Astrocyte (in vitro differentiated cells and primary cell): ENCODE data around the gene SEMA3B. TPM values are rescaled to one million over a fixed set of nuclear protein-coding genes. Genes with fewer than 3 reads are reported as not detected.

Source experiments
- DNase-seq: peaks from one replicate; pipeline ENCODE4 v3.0.0-alpha.2; 2010; ENCODE audit warnings: low read depth
- FAIRE-seq: peaks from 2 replicates; lab custom pipeline; 2011; peaks lifted over from hg19 to GRCh38; lab: Jason Lieb, UNC
- H2AFZ ChIP-seq: 2 replicates; pipeline ENCODE4 v1.6.0; 2012; ENCODE audit warnings: low read depth, low read length, inconsistent platforms
- H3K27ac ChIP-seq: 2 replicates; pipeline ENCODE4 v1.5.1; 2011; ENCODE audit warnings: low read depth, low read length, inconsistent platforms
- H3K27me3 ChIP-seq: 2 replicates; pipeline ENCODE4 v1.6.0; 2011; ENCODE audit warnings: low read length, inconsistent platforms; ENCODE audit not compliant: insufficient read depth
- H3K36me3 ChIP-seq: 2 replicates; pipeline ENCODE4 v1.5.1; 2011; ENCODE audit warnings: low read length, inconsistent platforms; ENCODE audit not compliant: insufficient read depth
- H3K4me1 ChIP-seq: 2 replicates; pipeline ENCODE4 v1.5.1; 2011; ENCODE audit warnings: low read length, inconsistent platforms; ENCODE audit not compliant: insufficient read depth
- H3K4me2 ChIP-seq: 2 replicates; pipeline ENCODE4 v1.6.0; 2012; ENCODE audit warnings: low read length, inconsistent platforms
- H3K4me3 ChIP-seq: 2 replicates; pipeline ENCODE4 v1.5.1; 2011; ENCODE audit warnings: low read depth, mild to moderate bottlenecking, low read length, inconsistent platforms; ENCODE audit not compliant: insufficient read depth
- H3K79me2 ChIP-seq: 2 replicates; pipeline ENCODE4 v1.6.0; 2012; ENCODE audit warnings: mild to moderate bottlenecking, low read length, inconsistent platforms; ENCODE audit not compliant: insufficient read depth
- H3K9ac ChIP-seq: 2 replicates; pipeline ENCODE4 v1.6.0; 2012; ENCODE audit warnings: mild to moderate bottlenecking, low read length, inconsistent platforms
- H3K9me3 ChIP-seq: 2 replicates; pipeline ENCODE4 v1.5.1; 2012; ENCODE audit warnings: low read depth, mild to moderate bottlenecking, low read length, inconsistent platforms; ENCODE audit not compliant: insufficient read depth
- H4K20me1 ChIP-seq: 2 replicates; pipeline ENCODE4 v1.6.0; 2012; ENCODE audit warnings: low read length, inconsistent platforms; ENCODE audit not compliant: insufficient read depth
- H3K27ac Mint-ChIP-seq: one replicate; pipeline ENCODE4 v1.8.0; 2021; ENCODE audit warnings: mild to moderate bottlenecking, mixed read lengths; ENCODE audit not compliant: unreplicated experiment
- H3K27me3 Mint-ChIP-seq: one replicate; pipeline ENCODE4 v1.8.0; 2021; ENCODE audit warnings: low read depth, mixed read lengths; ENCODE audit not compliant: unreplicated experiment
- H3K36me3 Mint-ChIP-seq: one replicate; pipeline ENCODE4 v1.8.0; 2021; ENCODE audit warnings: low read depth, mixed read lengths; ENCODE audit not compliant: unreplicated experiment
- H3K4me1 Mint-ChIP-seq: one replicate; pipeline ENCODE4 v1.8.0; 2021; ENCODE audit warnings: low read depth, mixed read lengths; ENCODE audit not compliant: unreplicated experiment
- H3K4me3 Mint-ChIP-seq: one replicate; pipeline ENCODE4 v1.8.0; 2021; ENCODE audit warnings: mild to moderate bottlenecking, moderate library complexity, mixed read lengths; ENCODE audit not compliant: unreplicated experiment
- H3K9me3 Mint-ChIP-seq: one replicate; pipeline ENCODE4 v1.8.0; 2021; ENCODE audit warnings: mild to moderate bottlenecking, mixed read lengths; ENCODE audit not compliant: unreplicated experiment
- EZH2 ChIP-seq: IDR thresholded peaks from 2 replicates; pipeline ENCODE4 v1.6.1; 2012; ENCODE audit warnings: mild to moderate bottlenecking, low read length, inconsistent platforms; ENCODE audit not compliant: insufficient read depth
- total RNA-seq: library from RNA; stranded (reverse); gene quantifications from 2 replicates; pipeline ENCODE4 v1.2.1, GENCODE V29; 2021
- TF ChIP-seq, protein P1 (sequence below): IDR thresholded peaks from 2 replicates; pipeline ENCODE4 v1.5.1; 2011; ENCODE audit warnings: low read depth, mild to moderate bottlenecking, inconsistent platforms, low read length, moderate library complexity; ENCODE audit not compliant: insufficient read depth

Gene SEMA3B
- total RNA-seq, 1 donor from 2014 or later, result 5.9 TPM

DNA sequence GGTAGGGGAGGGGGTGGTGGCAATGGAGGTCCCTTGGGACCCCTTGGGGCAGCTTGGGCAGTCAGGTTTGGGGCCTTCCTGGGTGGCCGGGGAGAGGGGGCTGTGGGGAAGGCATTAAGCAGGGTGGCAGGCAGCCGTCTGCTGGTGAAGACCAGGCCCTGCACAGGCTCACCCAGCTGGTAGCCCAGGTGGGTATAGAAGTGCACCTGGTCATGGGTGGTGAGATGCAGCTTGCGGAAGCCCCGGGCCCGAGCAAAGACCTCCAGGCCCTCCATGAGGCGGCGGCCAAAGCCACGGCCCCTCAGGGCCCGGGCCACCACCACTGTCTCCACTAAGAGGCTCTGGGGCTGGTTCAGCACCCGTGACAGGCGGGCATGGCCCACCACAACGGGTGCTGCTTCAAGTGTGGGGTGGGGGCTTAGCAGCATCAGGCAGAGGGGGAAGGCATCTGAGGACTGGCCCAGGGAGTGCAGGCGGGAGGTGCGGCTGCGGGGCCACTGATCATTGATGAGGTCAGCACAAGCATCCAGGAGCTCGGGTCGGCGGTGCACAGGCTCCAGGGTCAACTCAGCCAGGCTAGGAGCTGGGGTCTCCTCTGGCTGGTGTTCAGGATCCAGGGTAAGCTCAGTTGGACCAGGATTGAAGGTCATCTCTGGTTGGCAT is 27.9 kb downstream of the SEMA3B start:
- Mint-ChIP-seq H3K4me3 (no peak overlapping the region), H3K27ac (no peak overlapping the region), H3K4me1 (peaks cover 11% of the 10 kb centered on the region), H3K9me3 (no peaks in the 10 kb centered on the region), H3K36me3 (no peaks in the 10 kb centered on the region), H3K27me3 (no peaks in the 10 kb centered on the region)
- no peak overlapping the region for H3K4me2 ChIP-seq
- no peaks in the 10 kb centered on the region for H3K27me3 ChIP-seq
- H3K36me3 ChIP-seq, result no peaks in the 10 kb centered on the region
- H3K79me2 ChIP-seq, result peaks cover 10% of the 10 kb centered on the region
- H2AFZ ChIP-seq, result no peak overlapping the region
- H4K20me1 ChIP-seq, result no peaks in the 10 kb centered on the region
- H3K4me1 ChIP-seq, result peaks cover 22% of the 10 kb centered on the region
- no peak overlapping the region for H3K27ac ChIP-seq
- H3K9me3 ChIP-seq, result no peaks in the 10 kb centered on the region
- FAIRE-seq (no peak), DNase-seq (no peak)
- TF ChIP-seq EZH2, result no peak
- TF ChIP-seq, protein P1, sequence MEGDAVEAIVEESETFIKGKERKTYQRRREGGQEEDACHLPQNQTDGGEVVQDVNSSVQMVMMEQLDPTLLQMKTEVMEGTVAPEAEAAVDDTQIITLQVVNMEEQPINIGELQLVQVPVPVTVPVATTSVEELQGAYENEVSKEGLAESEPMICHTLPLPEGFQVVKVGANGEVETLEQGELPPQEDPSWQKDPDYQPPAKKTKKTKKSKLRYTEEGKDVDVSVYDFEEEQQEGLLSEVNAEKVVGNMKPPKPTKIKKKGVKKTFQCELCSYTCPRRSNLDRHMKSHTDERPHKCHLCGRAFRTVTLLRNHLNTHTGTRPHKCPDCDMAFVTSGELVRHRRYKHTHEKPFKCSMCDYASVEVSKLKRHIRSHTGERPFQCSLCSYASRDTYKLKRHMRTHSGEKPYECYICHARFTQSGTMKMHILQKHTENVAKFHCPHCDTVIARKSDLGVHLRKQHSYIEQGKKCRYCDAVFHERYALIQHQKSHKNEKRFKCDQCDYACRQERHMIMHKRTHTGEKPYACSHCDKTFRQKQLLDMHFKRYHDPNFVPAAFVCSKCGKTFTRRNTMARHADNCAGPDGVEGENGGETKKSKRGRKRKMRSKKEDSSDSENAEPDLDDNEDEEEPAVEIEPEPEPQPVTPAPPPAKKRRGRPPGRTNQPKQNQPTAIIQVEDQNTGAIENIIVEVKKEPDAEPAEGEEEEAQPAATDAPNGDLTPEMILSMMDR, result no peak
- no peak overlapping the region for H3K9ac ChIP-seq
- no peak overlapping the region for H3K4me3 ChIP-seq

DNA sequence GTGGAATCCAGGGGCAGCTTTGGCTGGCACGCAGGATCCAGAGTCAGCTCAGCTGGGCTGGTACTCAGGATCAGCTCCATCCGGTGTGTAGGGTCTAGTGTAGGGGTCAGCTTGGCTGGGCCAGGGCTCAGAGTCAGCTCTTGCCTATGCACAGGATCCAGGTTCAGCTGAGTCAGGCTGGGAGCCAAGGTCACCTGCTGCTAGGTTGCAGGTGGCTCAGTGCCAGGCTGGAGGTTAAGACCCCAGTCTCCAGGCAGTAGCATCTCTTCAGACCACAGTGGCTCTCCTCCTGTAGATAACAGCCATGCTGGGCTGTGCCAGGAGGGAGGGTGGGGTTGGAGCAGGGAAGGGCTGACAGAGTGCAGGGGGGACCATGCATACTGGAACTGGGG is 28.4 kb downstream of the SEMA3B start:
- H3K4me1 Mint-ChIP-seq, result peaks cover 11% of the 10 kb centered on the region
- H4K20me1 ChIP-seq, result no peaks in the 10 kb centered on the region
- no peak overlapping the region for H3K4me3 Mint-ChIP-seq
- H3K79me2 ChIP-seq, result peaks cover 7% of the 10 kb centered on the region
- no peak for FAIRE-seq
- no peaks in the 10 kb centered on the region for H3K36me3 ChIP-seq
- H3K27me3 Mint-ChIP-seq, result no peaks in the 10 kb centered on the region
- no peak for TF ChIP-seq EZH2
- TF ChIP-seq, protein P1, result no peak
- no peak for DNase-seq
- no peak overlapping the region for H3K4me3 ChIP-seq
- no peaks in the 10 kb centered on the region for H3K9me3 ChIP-seq
- no peak overlapping the region for H2AFZ ChIP-seq
- no peaks in the 10 kb centered on the region for H3K27me3 ChIP-seq
- no peaks in the 10 kb centered on the region for H3K36me3 Mint-ChIP-seq
- peaks cover 22% of the 10 kb centered on the region for H3K4me1 ChIP-seq
- H3K4me2 ChIP-seq, result no peak overlapping the region
- H3K9ac ChIP-seq, result no peak overlapping the region
- no peaks in the 10 kb centered on the region for H3K9me3 Mint-ChIP-seq
- H3K27ac Mint-ChIP-seq, result no peak overlapping the region
- H3K27ac ChIP-seq, result no peak overlapping the region
